Upper lobe of left lung (tissue), 4 donors: Measurements from ENCODE around the gene CORO7.

Source experiments
- CTCF ChIP-seq, 6 experiments: fragments of 450-650 bp in 4 of 6; fragments of 200-600 bp in 2 of 6; sonication (generic) in 2 of 6; IDR thresholded peaks; one replicate each; pipeline ENCODE4 v1.5.1; 2016 to 2019; ENCODE audit warnings: antibody characterized with exemption in 6 of 6
- POLR2A ChIP-seq, 4 donors: fragments of 450-650 bp; IDR thresholded peaks; one replicate each; pipeline ENCODE4 v1.5.1; 2016 to 2017; ENCODE audit warnings: antibody characterized with exemption in 4 of 4, mild to moderate bottlenecking in 2 of 4
- POLR2AphosphoS5 ChIP-seq, 2 donors: sonication (generic); formaldehyde crosslinking; IDR thresholded peaks; one replicate each; pipeline ENCODE4 v1.5.1; 2017; ENCODE audit warnings: antibody characterized with exemption in 2 of 2

- TF ChIP-seq POLR2AphosphoS5 (IDR thresholded peaks at IDR 0.05) (no peak), POLR2A (IDR thresholded peaks at IDR 0.05) (no peak), CTCF (IDR thresholded peaks at IDR 0.05) (no peak)
These were observed 3.1 kb upstream of the CORO7 start for GRCh38 chr16:4419402-4419959.
